HepG2 (cell line): Measurements from ENCODE around the gene IRS2. TPM values are rescaled to one million over a fixed set of nuclear protein-coding genes. Genes with fewer than 3 reads are reported as not detected.

Source experiments
- ATAC-seq: fragments of 200-7000 bp; cut with Tn5 transposase; 3 replicates; pipeline ENCODE4 v1.9.1; 2020; ENCODE audit warnings: mild to moderate bottlenecking, moderate library complexity
- BruUV-seq: library from RNA; stranded (reverse); fragments of 400-500 nt; replicated peaks from 2 replicates; lab custom pipeline; 2021; lab: Mats Ljungman, UMichigan
- CTCF ChIA-PET: fragments of 300-600 bp; formaldehyde crosslinking; extraction: SDS; loops from one replicate; lab custom pipeline; 2021; ENCODE audit warnings: low total read pairs, inconsistent platforms, low intra/inter-chr PET ratio; lab: Yijun Ruan, JAX
- POLR2A ChIA-PET: fragments of 350-600 bp; sonication (Branson Sonifier 250); formaldehyde crosslinking; loops from one replicate; lab custom pipeline; 2020; ENCODE audit warnings: antibody characterized with exemption, inconsistent platforms; lab: Yijun Ruan, JAX
- DNase-seq: peaks from one replicate; pipeline ENCODE4 v3.0.0-alpha.2; 2015; ENCODE audit warnings: low spot score
- FAIRE-seq: peaks from 3 replicates; lab custom pipeline; 2011; peaks lifted over from hg19 to GRCh38; lab: Jason Lieb, UNC
- H2AFZ ChIP-seq: one replicate; pipeline ENCODE4 v1.6.1; 2011; ENCODE audit warnings: low read length, inconsistent platforms
- H3K27ac ChIP-seq: fragments of 300-600 bp; 3 replicates; pipeline ENCODE4 v1.8.0; 2011; ENCODE audit warnings: mixed run types, mild to moderate bottlenecking, mixed read lengths, low read length, inconsistent platforms; ENCODE audit not compliant: insufficient read depth; ENCODE audit errors: extremely low read length
- H3K27me3 ChIP-seq, 2 experiments: fragments of 200-600 bp in 1 of 2; 2 replicates in 1 of 2; 3 replicates in 1 of 2; pipeline versions ENCODE4 v1.6.0 to v1.8.0; 2011; ENCODE audit warnings: low read length in 2 of 2, mild to moderate bottlenecking in 2 of 2, moderate library complexity in 2 of 2, inconsistent platforms in 1 of 2; ENCODE audit not compliant: insufficient read depth in 2 of 2, control insufficient read depth in 1 of 2
- H3K36me3 ChIP-seq, 2 experiments: fragments of 200-600 bp in 1 of 2; replicated peaks in 1 of 2; 2 replicates in 1 of 2; 3 replicates in 1 of 2; pipeline versions ENCODE4 v1.5.1 to v1.8.0; 2011; ENCODE audit warnings: low read length in 2 of 2, inconsistent platforms in 1 of 2; ENCODE audit not compliant: insufficient read depth in 2 of 2, control insufficient read depth in 1 of 2
- H3K4me1 ChIP-seq: 2 replicates; pipeline ENCODE4 v1.5.1; 2012; ENCODE audit warnings: low read length, inconsistent platforms; ENCODE audit not compliant: insufficient read depth
- H3K4me2 ChIP-seq: 2 replicates; pipeline ENCODE4 v1.6.0; 2011; ENCODE audit warnings: low read depth, low read length, inconsistent platforms
- H3K4me3 ChIP-seq, 3 experiments: fragments of 200-600 bp in 1 of 3; sonication (generic), shearing (Covaris generic) in 1 of 3; replicated peaks in 1 of 3; 2 replicates each; pipeline ENCODE4 v1.5.1; 2011 to 2016; ENCODE audit warnings: low read length in 3 of 3, inconsistent platforms in 2 of 3, low read depth in 2 of 3, mild to moderate bottlenecking in 2 of 3, control low read depth in 1 of 3, mixed read lengths in 1 of 3; ENCODE audit not compliant: insufficient read depth in 1 of 3
- H3K79me2 ChIP-seq: one replicate; pipeline ENCODE4 v1.6.1; 2011; ENCODE audit warnings: low read length, inconsistent platforms; ENCODE audit not compliant: insufficient read depth
- H3K9ac ChIP-seq: 2 replicates; pipeline ENCODE4 v1.6.0; 2011; ENCODE audit warnings: mild to moderate bottlenecking, low read depth, low read length, inconsistent platforms; ENCODE audit not compliant: insufficient read depth
- H3K9me3 ChIP-seq: 2 replicates; pipeline ENCODE4 v1.5.1; 2012; ENCODE audit warnings: mild to moderate bottlenecking, low read length
- H4K20me1 ChIP-seq: 2 replicates; pipeline ENCODE4 v1.6.0; 2011; ENCODE audit warnings: inconsistent platforms, mild to moderate bottlenecking, low read length, moderate library complexity; ENCODE audit not compliant: insufficient read depth
- AGO1 ChIP-seq: fragments of 200-400 bp; formaldehyde crosslinking; IDR thresholded peaks from 2 replicates; pipeline ENCODE4 v1.6.1; 2017; ENCODE audit warnings: mild to moderate bottlenecking, low read depth, low read length, moderate library complexity; ENCODE audit not compliant: poor library complexity, severe bottlenecking
- GPN1 ChIP-seq: sonication (generic); formaldehyde crosslinking; IDR thresholded peaks from 2 replicates; pipeline ENCODE4 v1.5.1; 2020; ENCODE audit warnings: missing genetic modification reagents, borderline replicate concordance
- HES4 ChIP-seq: sonication (generic); formaldehyde crosslinking; IDR thresholded peaks from 2 replicates; pipeline ENCODE4 v1.9.0; 2021; ENCODE audit warnings: mild to moderate bottlenecking, missing genetic modification reagents, borderline replicate concordance
- HMG20B ChIP-seq: conservative IDR thresholded peaks from 2 replicates; pipeline ENCODE4 v1.6.1; 2016; ENCODE audit warnings: missing genetic modification reagents, missing compliant biosample characterization
- MED13 ChIP-seq: sonication (generic); formaldehyde crosslinking; IDR thresholded peaks from 2 replicates; pipeline ENCODE4 v1.5.0; 2020; ENCODE audit warnings: missing genetic modification reagents
- MEIS2 ChIP-seq: sonication (generic); formaldehyde crosslinking; IDR thresholded peaks from 2 replicates; pipeline ENCODE4 v1.9.0; 2021; ENCODE audit warnings: mild to moderate bottlenecking, missing genetic modification reagents
- NFKB2 ChIP-seq: sonication (generic); formaldehyde crosslinking; IDR thresholded peaks from 2 replicates; pipeline ENCODE4 v1.4.0; 2020; ENCODE audit warnings: missing genetic modification reagents, borderline replicate concordance
- SNAI1 ChIP-seq: sonication (generic); formaldehyde crosslinking; IDR thresholded peaks from 2 replicates; pipeline ENCODE4 v1.5.0; 2020; ENCODE audit warnings: mild to moderate bottlenecking, missing genetic modification reagents, borderline replicate concordance
- SP1 ChIP-seq, 2 experiments: fragments of 450-650 bp in 1 of 2; sonication (generic) in 1 of 2; formaldehyde crosslinking in 1 of 2; IDR thresholded peaks; 2 replicates each; pipeline versions ENCODE4 v1.4.0 to v1.6.1; 2016 to 2020; ENCODE audit warnings: missing genetic modification reagents in 1 of 2
- ZBTB1 ChIP-seq: sonication (generic); formaldehyde crosslinking; IDR thresholded peaks from 2 replicates; pipeline ENCODE4 v1.4.0; 2020; ENCODE audit warnings: missing genetic modification reagents, borderline replicate concordance
- ZNF136 ChIP-seq: sonication (generic); formaldehyde crosslinking; IDR thresholded peaks from 2 replicates; pipeline ENCODE4 v1.8.1; 2022; ENCODE audit warnings: low read depth, mild to moderate bottlenecking, moderate library complexity, missing genetic modification reagents
- ZNF720 ChIP-seq: sonication (generic); formaldehyde crosslinking; IDR thresholded peaks from 2 replicates; pipeline ENCODE4 v1.4.0; 2020; ENCODE audit warnings: missing genetic modification reagents
- ZNF749 ChIP-seq: sonication (generic); formaldehyde crosslinking; IDR thresholded peaks from 2 replicates; pipeline ENCODE4 v1.8.0; 2022; ENCODE audit warnings: mild to moderate bottlenecking, missing genetic modification reagents, moderate library complexity, borderline replicate concordance
- ZNF83 ChIP-seq: sonication (generic); formaldehyde crosslinking; IDR thresholded peaks from 2 replicates; pipeline ENCODE4 v1.4.0; 2020; ENCODE audit warnings: missing genetic modification reagents, mild to moderate bottlenecking, borderline replicate concordance
- WGBS: methylation state at CpG from one replicate; pipeline ENCODE4 v1.1.6; 2017; ENCODE audit warnings: low lambda C conversion rate; 5-methylcytosine and 5-hydroxymethylcytosine counted together
- in situ Hi-C: cut with HindIII; loops from 2 replicates; pipeline ENCODE4 v1.10.0; 2017; ENCODE audit warnings: low pct_unique_long_range_greater_than_20kb; ENCODE audit not compliant: extremely low pct_ligation_motif_present
- intact Hi-C: fragments of 100-400 bp; cut with micrococcal nuclease; formaldehyde crosslinking; loops from one replicate; pipeline ENCODE4 v1.10.0; 2022; ENCODE audit not compliant: unreplicated experiment
- polyA plus RNA-seq, 8 experiments: library from polyadenylated mRNA; depleted of rRNA in 3 of 8; stranded (reverse) in 7 of 8; unstranded in 1 of 8; fragments of >200 nt; fragmentation: Illumina TruSeq in 4 of 8; extraction: Trizol in 4 of 8; gene quantifications; 2 replicates each; pipeline versions ENCODE4 v1.2.1 to v1.2.3, GENCODE V29; 2011 to 2016; ENCODE audit warnings: low read depth in 4 of 8, missing spikeins in 1 of 8, mixed read lengths in 1 of 8; ENCODE audit not compliant: insufficient read depth in 1 of 8
- total RNA-seq, 5 experiments: library from RNA; depleted of rRNA; stranded (reverse); fragments of >200 nt; fragmentation: Illumina TruSeq; extraction: Trizol; gene quantifications; 2 replicates each; pipeline ENCODE4 v1.2.3, GENCODE V29; 2016; ENCODE audit warnings: low read depth in 1 of 5
- TF ChIP-seq, protein P1 (sequence below): sonication (generic); formaldehyde crosslinking; IDR thresholded peaks from 2 replicates; pipeline ENCODE4 v1.4.0; 2020; ENCODE audit warnings: low read depth, missing genetic modification reagents

IRS2 gene
- total and polyA plus RNA-seq, 2 of the 13 experiments (the other 11 are each of a cell fraction or from before 2014, with no cell fraction given), result 0.02 to 0.04 TPM

DNA sequence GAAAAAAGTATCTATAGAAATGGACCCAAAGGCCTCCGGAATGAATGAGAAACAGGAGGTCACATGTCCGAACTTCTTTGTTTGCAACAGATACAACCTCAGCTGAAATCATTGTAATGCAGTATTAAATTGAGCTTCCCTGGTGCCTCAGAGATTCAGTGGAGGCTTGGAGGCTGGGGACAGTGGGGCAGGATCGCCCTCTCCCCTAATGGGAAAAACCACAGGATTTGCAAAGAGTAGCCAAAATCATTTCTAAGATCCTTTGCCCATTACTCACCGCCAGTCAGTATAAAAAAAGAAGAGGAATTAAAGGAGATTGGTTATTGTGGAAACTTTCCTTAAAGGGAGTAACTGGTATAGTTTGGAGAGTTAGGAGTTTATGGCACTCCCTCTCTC, 30.4 kb upstream of the IRS2 start:
- no peak overlapping the region for H3K9ac ChIP-seq
- in situ Hi-C loops (no loop called here), intact Hi-C loops (no loop called here)
- no peaks in the 10 kb centered on the region for H3K36me3 ChIP-seq
- ChIA-PET POLR2A (no interaction called here), CTCF (no interaction called here)
- H2AFZ ChIP-seq, result no peak overlapping the region
- FAIRE-seq (no peak), ATAC-seq (no peak), DNase-seq (no peak)
- 25% methylated on average over 4 of the region's 4 CpGs for WGBS
- no peaks in the 10 kb centered on the region for H3K79me2 ChIP-seq
- TF ChIP-seq ZNF749 (CRISPR knock-in tag), result no peak
- no peak for TF ChIP-seq SP1 (IDR thresholded peaks at IDR 0.05)
- no peak for TF ChIP-seq SP1 (CRISPR knock-in tag; IDR thresholded peaks at IDR 0.05)
- TF ChIP-seq MEIS2 (CRISPR knock-in tag), result no peak
- TF ChIP-seq, protein P1, sequence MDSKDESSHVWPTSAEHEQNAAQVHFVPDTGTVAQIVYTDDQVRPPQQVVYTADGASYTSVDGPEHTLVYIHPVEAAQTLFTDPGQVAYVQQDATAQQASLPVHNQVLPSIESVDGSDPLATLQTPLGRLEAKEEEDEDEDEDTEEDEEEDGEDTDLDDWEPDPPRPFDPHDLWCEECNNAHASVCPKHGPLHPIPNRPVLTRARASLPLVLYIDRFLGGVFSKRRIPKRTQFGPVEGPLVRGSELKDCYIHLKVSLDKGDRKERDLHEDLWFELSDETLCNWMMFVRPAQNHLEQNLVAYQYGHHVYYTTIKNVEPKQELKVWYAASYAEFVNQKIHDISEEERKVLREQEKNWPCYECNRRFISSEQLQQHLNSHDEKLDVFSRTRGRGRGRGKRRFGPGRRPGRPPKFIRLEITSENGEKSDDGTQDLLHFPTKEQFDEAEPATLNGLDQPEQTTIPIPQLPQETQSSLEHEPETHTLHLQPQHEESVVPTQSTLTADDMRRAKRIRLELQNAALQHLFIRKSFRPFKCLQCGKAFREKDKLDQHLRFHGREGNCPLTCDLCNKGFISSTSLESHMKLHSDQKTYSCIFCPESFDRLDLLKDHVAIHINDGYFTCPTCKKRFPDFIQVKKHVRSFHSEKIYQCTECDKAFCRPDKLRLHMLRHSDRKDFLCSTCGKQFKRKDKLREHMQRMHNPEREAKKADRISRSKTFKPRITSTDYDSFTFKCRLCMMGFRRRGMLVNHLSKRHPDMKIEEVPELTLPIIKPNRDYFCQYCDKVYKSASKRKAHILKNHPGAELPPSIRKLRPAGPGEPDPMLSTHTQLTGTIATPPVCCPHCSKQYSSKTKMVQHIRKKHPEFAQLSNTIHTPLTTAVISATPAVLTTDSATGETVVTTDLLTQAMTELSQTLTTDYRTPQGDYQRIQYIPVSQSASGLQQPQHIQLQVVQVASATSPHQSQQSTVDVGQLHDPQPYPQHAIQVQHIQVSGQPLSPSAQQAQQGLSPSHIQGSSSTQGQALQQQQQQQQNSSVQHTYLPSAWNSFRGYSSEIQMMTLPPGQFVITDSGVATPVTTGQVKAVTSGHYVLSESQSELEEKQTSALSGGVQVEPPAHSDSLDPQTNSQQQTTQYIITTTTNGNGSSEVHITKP (CRISPR knock-in tag), result no peak
- TF ChIP-seq ZNF83 (CRISPR knock-in tag), result no peak
- TF ChIP-seq MED13 (CRISPR knock-in tag), result no peak
- TF ChIP-seq HES4 (CRISPR knock-in tag), result no peak
- TF ChIP-seq AGO1, result no peak
- no peak for TF ChIP-seq ZNF136
- TF ChIP-seq SNAI1 (CRISPR knock-in tag), result no peak
- no peak for TF ChIP-seq GPN1 (CRISPR knock-in tag)
- no peak for TF ChIP-seq NFKB2 (CRISPR knock-in tag)
- TF ChIP-seq HMG20B, result no peak
- no peak for TF ChIP-seq ZNF720 (CRISPR knock-in tag)
- no peak for TF ChIP-seq ZBTB1 (CRISPR knock-in tag)
- H4K20me1 ChIP-seq, result no peaks in the 10 kb centered on the region
- H3K4me2 ChIP-seq, result no peak overlapping the region
- H3K27me3 ChIP-seq, result no peaks in the 10 kb centered on the region; a peak in 1 of 5 replicates
- H3K27ac ChIP-seq, result no peak overlapping the region
- H3K9me3 ChIP-seq, result no peaks in the 10 kb centered on the region
- H3K4me1 ChIP-seq, result 0 out of 2 replicates have a peak, but pooled peaks cover 5% of the 10 kb centered on the region
- BruUV-seq, result no TSS peak
- no peak overlapping the region for H3K4me3 ChIP-seq
